Neutrophil (primary cell): ENCODE data around the gene CETN3.
A peak's percentile ranks its signal among the peaks of the same experiment; 100 is the strongest.

ENCODE experiments used
- H3K27ac ChIP-seq: fragments of 200-600 bp; sonication (generic); 2 replicates; pipeline ENCODE4 v1.5.1; 2016; ENCODE audit warnings: mild to moderate bottlenecking, moderate library complexity
- H3K27me3 ChIP-seq: fragments of 200-600 bp; sonication (generic); 2 replicates; pipeline ENCODE4 v1.6.0; 2016; ENCODE audit warnings: mild to moderate bottlenecking
- H3K36me3 ChIP-seq: fragments of 200-600 bp; sonication (generic); 2 replicates; pipeline ENCODE4 v1.5.1; 2017
- H3K4me1 ChIP-seq, 2 experiments: fragments of 200-600 bp in 1 of 2; sonication (generic) in 1 of 2; 1 replicate in 1 of 2; 2 replicates in 1 of 2; pipeline versions ENCODE4 v1.5.1 to v1.6.1; 2013 to 2016; ENCODE audit warnings: low read depth in 1 of 2, low read length in 1 of 2, mild to moderate bottlenecking in 1 of 2, moderate library complexity in 1 of 2; ENCODE audit not compliant: control insufficient read depth in 1 of 2, insufficient read depth in 1 of 2
- H3K4me3 ChIP-seq, 2 experiments: fragments of 200-600 bp in 1 of 2; sonication (generic) in 1 of 2; 1 replicate in 1 of 2; 2 replicates in 1 of 2; pipeline ENCODE4 v1.5.1; 2013 to 2016; ENCODE audit warnings: low read depth in 1 of 2, low read length in 1 of 2, mild to moderate bottlenecking in 1 of 2, moderate library complexity in 1 of 2
- H3K9me3 ChIP-seq: fragments of 200-600 bp; sonication (generic); 2 replicates; pipeline ENCODE4 v1.5.1; 2016
- CTCF ChIP-seq: fragments of 200-600 bp; sonication (generic); IDR thresholded peaks from 2 replicates; pipeline ENCODE4 v1.5.1; 2016; ENCODE audit warnings: antibody characterized with exemption

CETN3 gene

GRCh38 chr5:90408571-90409317, 812 bp downstream of the CETN3 start:
- peak overlapping the region; percentile 79 to 98 for H3K4me3 ChIP-seq
- no peaks in the 10 kb centered on the region for H3K36me3 ChIP-seq
- no peaks in the 10 kb centered on the region for H3K27me3 ChIP-seq
- peak overlapping the region; percentile 77 for H3K27ac ChIP-seq
- H3K4me1 ChIP-seq, result peaks cover 15 to 17% of the 10 kb centered on the region in 2 experiments
- no peaks in the 10 kb centered on the region for H3K9me3 ChIP-seq
- no peak for TF ChIP-seq CTCF

- H3K4me3 ChIP-seq, result no peak overlapping the region
- H3K36me3 ChIP-seq, result no peaks in the 10 kb centered on the region
- H3K9me3 ChIP-seq, result no peaks in the 10 kb centered on the region
- no peak overlapping the region for H3K27ac ChIP-seq
- H3K4me1 ChIP-seq, result peaks cover 15 to 17% of the 10 kb centered on the region in 2 experiments
- no peak for TF ChIP-seq CTCF
- H3K27me3 ChIP-seq, result no peaks in the 10 kb centered on the region
Measured at GRCh38 chr5:90406466-90406865, 3.1 kb downstream of the CETN3 start.

GRCh38 chr5:90402521-90403255, 6.9 kb downstream of the CETN3 start:
- H3K36me3 ChIP-seq, result peaks cover 13% of the 10 kb centered on the region
- H3K9me3 ChIP-seq, result no peaks in the 10 kb centered on the region
- H3K27me3 ChIP-seq, result no peaks in the 10 kb centered on the region
- TF ChIP-seq CTCF, result no peak
- no peak overlapping the region for H3K4me3 ChIP-seq
- H3K4me1 ChIP-seq, result no peaks in the 10 kb centered on the region
- H3K27ac ChIP-seq, result no peak overlapping the region

- H3K36me3 ChIP-seq, result peaks cover 13% of the 10 kb centered on the region
- H3K4me1 ChIP-seq, result no peaks in the 10 kb centered on the region
- TF ChIP-seq CTCF, result no peak
- no peak overlapping the region for H3K4me3 ChIP-seq
- H3K9me3 ChIP-seq, result no peaks in the 10 kb centered on the region
- no peak overlapping the region for H3K27ac ChIP-seq
- H3K27me3 ChIP-seq, result no peaks in the 10 kb centered on the region
Measured at GRCh38 chr5:90399251-90399650, 10.3 kb downstream of the CETN3 start.

- Histone ChIP-seq H3K9me3 (no peaks in the 10 kb centered on the region), H3K27me3 (no peaks in the 10 kb centered on the region), H3K27ac (no peak overlapping the region), H3K4me1 (no peaks in the 10 kb centered on the region), H3K36me3 (peaks cover 13% of the 10 kb centered on the region), H3K4me3 (no peak overlapping the region)
- TF ChIP-seq CTCF, result no peak
Measured at GRCh38 chr5:90398726-90399125, 10.8 kb downstream of the CETN3 start.
